ENCODE measurements around the gene VPS54.

VPS54 gene

GRCh38 chr2:64019083-64019974 lies at the start of gene VPS54:
TSS of gene VPS54 (minus strand) at chr2:64019428. CDS start at chr2:63983999, 35,429 bp downstream.
- peak; percentile 82 for DNase-seq (ENCODE audit: low spot score)

- no peak for DNase-seq (ENCODE audit: low spot score)
Observed at GRCh38 chr2:64067326-64067725, 48.1 kb upstream of the VPS54 start.

- DNase-seq (ENCODE audit: low spot score) = no peak
Observed at GRCh38 chr2:64065516-64065915, 46.3 kb upstream of the VPS54 start.

- peak; percentile 29 for DNase-seq (ENCODE audit: low spot score)
Observed at GRCh38 chr2:64063924-64064331, 44.7 kb upstream of the VPS54 start.

GRCh38 chr2:64063454-64063853 lies 44.2 kb upstream of the VPS54 start:
- DNase-seq (ENCODE audit: low spot score) = no peak

- no peak for DNase-seq (ENCODE audit: low spot score)
Observed at GRCh38 chr2:64062840-64063239, 43.6 kb upstream of the VPS54 start.

- DNase-seq (ENCODE audit: low spot score) = no peak
Observed at GRCh38 chr2:64059270-64059669, 40.0 kb upstream of the VPS54 start.

GRCh38 chr2:64056021-64056420 lies 36.8 kb upstream of the VPS54 start:
- no peak for DNase-seq (ENCODE audit: low spot score)

- no peak for DNase-seq (ENCODE audit: low spot score)
Observed at GRCh38 chr2:64054161-64054915, 35.1 kb upstream of the VPS54 start.

GRCh38 chr2:64052463-64053241 lies 33.4 kb upstream of the VPS54 start:
- no peak for DNase-seq (ENCODE audit: low spot score)

GRCh38 chr2:64049633-64050220 lies 30.5 kb upstream of the VPS54 start:
- peak; percentile 71 for DNase-seq (ENCODE audit: low spot score)

GRCh38 chr2:64045938-64046337 lies 26.7 kb upstream of the VPS54 start:
- no peak for DNase-seq (ENCODE audit: low spot score)

GRCh38 chr2:64040161-64040560 lies 20.9 kb upstream of the VPS54 start:
- no peak for DNase-seq (ENCODE audit: low spot score)

GRCh38 chr2:64036034-64036705 lies 16.9 kb upstream of the VPS54 start:
- peak; percentile 60 for DNase-seq (ENCODE audit: low spot score)

- DNase-seq (ENCODE audit: low spot score) = no peak
Observed at GRCh38 chr2:64035072-64035942, 16.1 kb upstream of the VPS54 start.

GRCh38 chr2:64029116-64029665 lies 10.0 kb upstream of the VPS54 start:
- no peak for DNase-seq (ENCODE audit: low spot score)

- no peak for DNase-seq (ENCODE audit: low spot score)
Observed at GRCh38 chr2:64025741-64026140, 6.5 kb upstream of the VPS54 start.

GRCh38 chr2:64024259-64024949 lies 5.2 kb upstream of the VPS54 start:
- DNase-seq (ENCODE audit: low spot score) = no peak

GRCh38 chr2:64023485-64024258 lies 4.4 kb upstream of the VPS54 start:
- DNase-seq (ENCODE audit: low spot score) = no peak
